ENCODE measurements around the gene HSDL2.

HSDL2 gene

GRCh38 chr9:112430006-112430522, 50.2 kb downstream of the HSDL2 start:
- DNase-seq (ENCODE audit: low read depth in 1 of 2, low spot score in 1 of 2): no peak
- no peak for TF ChIP-seq JUND (IDR thresholded peaks at IDR 0.05; ENCODE audit: low read depth)
- in situ Hi-C loops (cut with HindIII; ENCODE audit: low pct_unique_long_range_greater_than_20kb, low sequenced_read_pairs): no loop called here

GRCh38 chr9:112433499-112434392, 53.8 kb downstream of the HSDL2 start:
- in situ Hi-C loops (cut with HindIII; ENCODE audit: low pct_unique_long_range_greater_than_20kb, low sequenced_read_pairs): no loop called here
- TF ChIP-seq JUND (IDR thresholded peaks at IDR 0.05; ENCODE audit: low read depth): no peak
- DNase-seq (ENCODE audit: low read depth in 1 of 2, low spot score in 1 of 2): no peak

GRCh38 chr9:112434487-112434886, 54.6 kb downstream of the HSDL2 start:
- in situ Hi-C loops (cut with HindIII; ENCODE audit: low pct_unique_long_range_greater_than_20kb, low sequenced_read_pairs): no loop called here
- DNase-seq (ENCODE audit: low read depth in 1 of 2, low spot score in 1 of 2): no peak
- TF ChIP-seq JUND (IDR thresholded peaks at IDR 0.05; ENCODE audit: low read depth): no peak

- in situ Hi-C loops (cut with HindIII; ENCODE audit: low pct_unique_long_range_greater_than_20kb, low sequenced_read_pairs): no loop called here
- DNase-seq (ENCODE audit: low read depth in 1 of 2, low spot score in 1 of 2): no peak
- TF ChIP-seq JUND (IDR thresholded peaks at IDR 0.05; ENCODE audit: low read depth): no peak
These were observed 57.5 kb downstream of the HSDL2 start for GRCh38 chr9:112437406-112437805.

- no peak for DNase-seq (ENCODE audit: low read depth in 1 of 2, low spot score in 1 of 2)
- in situ Hi-C loops (cut with HindIII; ENCODE audit: low pct_unique_long_range_greater_than_20kb, low sequenced_read_pairs): no loop called here
- no peak for TF ChIP-seq JUND (IDR thresholded peaks at IDR 0.05; ENCODE audit: low read depth)
These were observed 59.3 kb downstream of the HSDL2 start for GRCh38 chr9:112439171-112439570.

- DNase-seq (ENCODE audit: low read depth in 1 of 2, low spot score in 1 of 2): no peak
- TF ChIP-seq JUND (IDR thresholded peaks at IDR 0.05; ENCODE audit: low read depth): no peak
- in situ Hi-C loops (cut with HindIII; ENCODE audit: low pct_unique_long_range_greater_than_20kb, low sequenced_read_pairs): no loop called here
These were observed 59.9 kb downstream of the HSDL2 start for GRCh38 chr9:112439825-112440224.

GRCh38 chr9:112443200-112443599, 63.3 kb downstream of the HSDL2 start:
- no peak for TF ChIP-seq JUND (IDR thresholded peaks at IDR 0.05; ENCODE audit: low read depth)
- peak in 1 of 2 experiments; percentile 48 for DNase-seq (ENCODE audit: low read depth in 1 of 2, low spot score in 1 of 2)
- in situ Hi-C loops (cut with HindIII; ENCODE audit: low pct_unique_long_range_greater_than_20kb, low sequenced_read_pairs): no loop called here

GRCh38 chr9:112443636-112444035, 63.7 kb downstream of the HSDL2 start:
- TF ChIP-seq JUND (IDR thresholded peaks at IDR 0.05; ENCODE audit: low read depth): no peak
- in situ Hi-C loops (cut with HindIII; ENCODE audit: low pct_unique_long_range_greater_than_20kb, low sequenced_read_pairs): no loop called here
- no peak for DNase-seq (ENCODE audit: low read depth in 1 of 2, low spot score in 1 of 2)

- in situ Hi-C loops (cut with HindIII; ENCODE audit: low pct_unique_long_range_greater_than_20kb, low sequenced_read_pairs): no loop called here
- DNase-seq (ENCODE audit: low read depth in 1 of 2, low spot score in 1 of 2): no peak
- TF ChIP-seq JUND (IDR thresholded peaks at IDR 0.05; ENCODE audit: low read depth): no peak
These were observed 65.3 kb downstream of the HSDL2 start for GRCh38 chr9:112445196-112445595.

- in situ Hi-C loops (cut with HindIII; ENCODE audit: low pct_unique_long_range_greater_than_20kb, low sequenced_read_pairs): no loop called here
- no peak for DNase-seq (ENCODE audit: low read depth in 1 of 2, low spot score in 1 of 2)
- TF ChIP-seq JUND (IDR thresholded peaks at IDR 0.05; ENCODE audit: low read depth): no peak
These were observed 66.2 kb downstream of the HSDL2 start for GRCh38 chr9:112446080-112446479.

GRCh38 chr9:112446526-112446925, 66.6 kb downstream of the HSDL2 start:
- TF ChIP-seq JUND (IDR thresholded peaks at IDR 0.05; ENCODE audit: low read depth): no peak
- in situ Hi-C loops (cut with HindIII; ENCODE audit: low pct_unique_long_range_greater_than_20kb, low sequenced_read_pairs): no loop called here
- no peak for DNase-seq (ENCODE audit: low read depth in 1 of 2, low spot score in 1 of 2)

- in situ Hi-C loops (cut with HindIII; ENCODE audit: low pct_unique_long_range_greater_than_20kb, low sequenced_read_pairs): no loop called here
- DNase-seq (ENCODE audit: low read depth in 1 of 2, low spot score in 1 of 2): no peak
- no peak for TF ChIP-seq JUND (IDR thresholded peaks at IDR 0.05; ENCODE audit: low read depth)
These were observed 67.4 kb downstream of the HSDL2 start for GRCh38 chr9:112447283-112447761.

- no peak for DNase-seq (ENCODE audit: low read depth in 1 of 2, low spot score in 1 of 2)
- no peak for TF ChIP-seq JUND (IDR thresholded peaks at IDR 0.05; ENCODE audit: low read depth)
- in situ Hi-C loops (cut with HindIII; ENCODE audit: low pct_unique_long_range_greater_than_20kb, low sequenced_read_pairs): no loop called here
These were observed 82.9 kb downstream of the HSDL2 start for GRCh38 chr9:112462855-112463254.
